ENCODE results near the gene RPL4. TPM values are rescaled to one million over a fixed set of nuclear protein-coding genes. Genes with fewer than 3 reads are reported as not detected.

The RPL4 gene
- polyA plus RNA-seq (3,693 and 3,727 TPM in 2 replicates), polyA minus RNA-seq (3,067 and 3,144 TPM in 2 replicates)

- Histone ChIP-seq H4K20me1 (ENCODE audit: insufficient read depth) (no peaks in the 10 kb centered on the region), H3K9me2 (ENCODE audit: insufficient read depth, low read length) (no peaks in the 10 kb centered on the region), H2AFZ (ENCODE audit: low read depth, low read length) (peak within 1 kb of the TSS; percentile 96), H3K27ac (ENCODE audit: low read length) (peak within 1 kb of the TSS; percentile 83), H3K27me3 (ENCODE audit: insufficient read depth, low read depth, low read length) (no peaks in the 10 kb centered on the region), H3K4me2 (ENCODE audit: low read length) (peak within 1 kb of the TSS; percentile 99), H3K9me3 (ENCODE audit: low read length) (no peaks in the 10 kb centered on the region), H3K4me3 (ENCODE audit: low read length) (peak within 1 kb of the TSS; percentile 83), H3K9ac (ENCODE audit: low read length) (peak within 1 kb of the TSS; percentile 84), H3K36me3 (ENCODE audit: insufficient read depth, low read length) (peaks cover 6% of the 10 kb centered on the region), H3K79me2 (replicated peaks; ENCODE audit: insufficient read depth, low read length) (peaks cover 42% of the 10 kb centered on the region), H3F3A (ENCODE audit: insufficient read depth, low read length, poor library complexity, severe bottlenecking) (no peaks in the 10 kb centered on the region)
- TF ChIP-seq EZH2 (IDR thresholded peaks at IDR 0.05; ENCODE audit: borderline replicate concordance, insufficient read depth, low read length, poor library complexity, severe bottlenecking): no peak
- TF ChIP-seq REST (IDR thresholded peaks at IDR 0.05; ENCODE audit: borderline replicate concordance): peak; percentile 73
- TF ChIP-seq POLR2AphosphoS5 (IDR thresholded peaks at IDR 0.05): peak; percentile 99
- TF ChIP-seq RAD21 (conservative IDR thresholded peaks at IDR 0.05): peak; percentile 48
- peak; percentile 50 for TF ChIP-seq SMC3 (conservative IDR thresholded peaks at IDR 0.05; ENCODE audit: poor library complexity)
- peak; percentile 88 for TF ChIP-seq TAF1 (IDR thresholded peaks at IDR 0.05; ENCODE audit: low read depth)
- peak; percentile 99 for TF ChIP-seq MXI1 (conservative IDR thresholded peaks at IDR 0.05; ENCODE audit: poor library complexity, severe bottlenecking)
- TF ChIP-seq EP300 (conservative IDR thresholded peaks at IDR 0.05; ENCODE audit: poor library complexity, severe bottlenecking): peak; percentile 5
- no peak for TF ChIP-seq CTCF (IDR thresholded peaks at IDR 0.05; ENCODE audit: poor library complexity, severe bottlenecking)
These were observed at the start of gene RPL4, which contains the start of gene ZWILCH for GRCh38 chr15:66504563-66505429. Gene RPL4, minus strand, starts transcription at chr15:66504855. Its CDS starts 65 bp downstream, at chr15:66504790. Gene ZWILCH, plus strand, starts transcription at chr15:66505326. Its CDS starts 13 bp downstream, at chr15:66505339.

GRCh38 chr15:66545255-66545654, 40.6 kb upstream of the RPL4 start:
- Histone ChIP-seq H3K9me2 (ENCODE audit: insufficient read depth, low read length) (no peaks in the 10 kb centered on the region), H2AFZ (ENCODE audit: low read depth, low read length) (no peak overlapping the region), H3K27me3 (ENCODE audit: insufficient read depth, low read depth, low read length) (no peaks in the 10 kb centered on the region), H3F3A (ENCODE audit: insufficient read depth, low read length, poor library complexity, severe bottlenecking) (no peaks in the 10 kb centered on the region), H3K9me3 (ENCODE audit: low read length) (no peaks in the 10 kb centered on the region), H3K9ac (ENCODE audit: low read length) (no peak overlapping the region), H4K20me1 (ENCODE audit: insufficient read depth) (no peaks in the 10 kb centered on the region), H3K36me3 (ENCODE audit: insufficient read depth, low read length) (no peaks in the 10 kb centered on the region), H3K4me2 (ENCODE audit: low read length) (no peak overlapping the region), H3K27ac (ENCODE audit: low read length) (no peak overlapping the region), H3K4me3 (ENCODE audit: low read length) (no peak overlapping the region), H3K79me2 (replicated peaks; ENCODE audit: insufficient read depth, low read length) (no peaks in the 10 kb centered on the region)
- TF ChIP-seq SMC3 (conservative IDR thresholded peaks at IDR 0.05; ENCODE audit: poor library complexity) (no peak), REST (IDR thresholded peaks at IDR 0.05; ENCODE audit: borderline replicate concordance) (no peak)

Measured in neural cell (in vitro differentiated cells).